ENCODE measurements around the gene GNAS-AS1. TPM values are rescaled to one million over a fixed set of nuclear protein-coding genes. Genes with fewer than 3 reads are reported as not detected.

Gene GNAS-AS1
- total RNA-seq, 4 donors from 2014 or later = 0.19 TPM; not detected in 3

DNA sequence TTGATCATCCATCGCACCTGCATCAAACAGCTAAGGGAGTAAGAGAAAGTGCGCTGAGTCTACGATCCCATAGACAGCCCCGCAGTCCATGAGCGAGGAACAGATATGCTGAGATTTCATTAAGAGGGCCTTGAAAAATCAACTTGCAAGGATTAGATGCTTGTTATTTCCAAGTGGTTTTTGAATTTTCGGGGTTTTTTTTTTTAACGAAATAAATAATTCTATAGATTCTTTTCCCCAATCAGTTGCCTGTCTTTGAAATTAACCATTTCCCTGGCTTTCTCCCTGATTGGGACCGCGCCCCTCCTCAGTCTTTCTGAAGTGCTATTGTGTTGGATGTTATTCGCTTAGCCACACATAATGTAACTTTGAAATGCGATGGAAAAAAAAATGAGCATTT, 48.6 kb downstream of the GNAS-AS1 start:
- no peaks in the 10 kb centered on the region for H3K4me1 ChIP-seq
- H3K36me3 ChIP-seq = no peaks in the 10 kb centered on the region
- no peaks in the 10 kb centered on the region for H3K9me3 ChIP-seq
- H3K27me3 ChIP-seq = peaks cover 39% of the 10 kb centered on the region
- no peak overlapping the region for H3K4me3 ChIP-seq
- ATAC-seq = no peak
- TF ChIP-seq POLR2A (IDR thresholded peaks at IDR 0.05) (no peak), EP300 (IDR thresholded peaks at IDR 0.05) (no peak), POLR2AphosphoS5 (IDR thresholded peaks at IDR 0.05) (no peak)
- TF ChIP-seq, protein P1, sequence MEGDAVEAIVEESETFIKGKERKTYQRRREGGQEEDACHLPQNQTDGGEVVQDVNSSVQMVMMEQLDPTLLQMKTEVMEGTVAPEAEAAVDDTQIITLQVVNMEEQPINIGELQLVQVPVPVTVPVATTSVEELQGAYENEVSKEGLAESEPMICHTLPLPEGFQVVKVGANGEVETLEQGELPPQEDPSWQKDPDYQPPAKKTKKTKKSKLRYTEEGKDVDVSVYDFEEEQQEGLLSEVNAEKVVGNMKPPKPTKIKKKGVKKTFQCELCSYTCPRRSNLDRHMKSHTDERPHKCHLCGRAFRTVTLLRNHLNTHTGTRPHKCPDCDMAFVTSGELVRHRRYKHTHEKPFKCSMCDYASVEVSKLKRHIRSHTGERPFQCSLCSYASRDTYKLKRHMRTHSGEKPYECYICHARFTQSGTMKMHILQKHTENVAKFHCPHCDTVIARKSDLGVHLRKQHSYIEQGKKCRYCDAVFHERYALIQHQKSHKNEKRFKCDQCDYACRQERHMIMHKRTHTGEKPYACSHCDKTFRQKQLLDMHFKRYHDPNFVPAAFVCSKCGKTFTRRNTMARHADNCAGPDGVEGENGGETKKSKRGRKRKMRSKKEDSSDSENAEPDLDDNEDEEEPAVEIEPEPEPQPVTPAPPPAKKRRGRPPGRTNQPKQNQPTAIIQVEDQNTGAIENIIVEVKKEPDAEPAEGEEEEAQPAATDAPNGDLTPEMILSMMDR (IDR thresholded peaks at IDR 0.05) = no peak
- no peak overlapping the region for H3K27ac ChIP-seq
- WGBS, 2 donors (ENCODE audit: low coverage in 1 of 2) = 84 to 88% methylated on average over 10 to 11 of the region's 11 CpGs

DNA sequence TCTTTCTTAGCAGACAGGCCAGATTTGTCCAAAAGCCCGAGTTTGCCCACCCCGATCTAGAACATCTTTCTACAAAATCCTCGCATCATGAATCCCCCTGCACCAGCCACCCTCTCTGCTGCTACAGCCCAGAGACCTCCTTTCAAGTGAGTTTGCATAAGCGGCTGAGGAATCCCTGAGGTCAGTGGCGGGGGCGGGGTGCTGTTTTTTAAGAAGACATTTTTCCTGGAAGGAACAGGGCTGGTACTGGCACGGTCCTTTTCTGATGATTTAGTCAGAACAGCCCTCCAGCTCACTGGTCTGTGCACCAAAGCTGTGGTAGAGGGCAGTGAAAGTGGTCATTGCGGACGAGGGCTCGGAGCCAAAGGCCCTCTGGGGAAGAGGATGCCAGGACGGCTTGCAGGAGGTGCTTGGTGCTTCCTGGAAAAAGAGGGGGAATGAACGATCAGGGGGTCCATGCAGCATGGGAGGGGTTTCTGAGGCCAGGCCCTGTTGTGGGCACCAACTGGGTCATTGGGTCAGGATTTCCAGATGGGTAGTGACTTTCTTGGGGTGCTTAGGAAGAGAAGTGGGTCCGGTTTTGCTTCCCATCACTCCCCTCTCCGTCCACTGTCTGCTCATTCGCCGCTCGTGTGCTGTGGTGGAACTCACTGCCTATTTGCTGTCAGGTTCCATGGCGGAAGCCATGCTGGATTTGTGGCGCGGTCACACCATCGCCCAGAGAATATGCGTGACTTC, 50.4 kb downstream of the GNAS-AS1 start:
- Histone ChIP-seq H3K27ac (no peak overlapping the region), H3K36me3 (no peaks in the 10 kb centered on the region), H3K4me1 (no peaks in the 10 kb centered on the region), H3K9me3 (no peaks in the 10 kb centered on the region), H3K4me3 (no peak overlapping the region), H3K27me3 (peaks cover 49% of the 10 kb centered on the region)
- TF ChIP-seq EP300 (IDR thresholded peaks at IDR 0.05) = no peak
- no peak for TF ChIP-seq POLR2AphosphoS5 (IDR thresholded peaks at IDR 0.05)
- TF ChIP-seq POLR2A (IDR thresholded peaks at IDR 0.05) = no peak
- TF ChIP-seq, protein P1 (IDR thresholded peaks at IDR 0.05) = no peak
- ATAC-seq = no peak
- WGBS, 2 donors (ENCODE audit: low coverage in 1 of 2) = 64 to 65% methylated on average over 5 to 10 of the region's 22 CpGs

DNA sequence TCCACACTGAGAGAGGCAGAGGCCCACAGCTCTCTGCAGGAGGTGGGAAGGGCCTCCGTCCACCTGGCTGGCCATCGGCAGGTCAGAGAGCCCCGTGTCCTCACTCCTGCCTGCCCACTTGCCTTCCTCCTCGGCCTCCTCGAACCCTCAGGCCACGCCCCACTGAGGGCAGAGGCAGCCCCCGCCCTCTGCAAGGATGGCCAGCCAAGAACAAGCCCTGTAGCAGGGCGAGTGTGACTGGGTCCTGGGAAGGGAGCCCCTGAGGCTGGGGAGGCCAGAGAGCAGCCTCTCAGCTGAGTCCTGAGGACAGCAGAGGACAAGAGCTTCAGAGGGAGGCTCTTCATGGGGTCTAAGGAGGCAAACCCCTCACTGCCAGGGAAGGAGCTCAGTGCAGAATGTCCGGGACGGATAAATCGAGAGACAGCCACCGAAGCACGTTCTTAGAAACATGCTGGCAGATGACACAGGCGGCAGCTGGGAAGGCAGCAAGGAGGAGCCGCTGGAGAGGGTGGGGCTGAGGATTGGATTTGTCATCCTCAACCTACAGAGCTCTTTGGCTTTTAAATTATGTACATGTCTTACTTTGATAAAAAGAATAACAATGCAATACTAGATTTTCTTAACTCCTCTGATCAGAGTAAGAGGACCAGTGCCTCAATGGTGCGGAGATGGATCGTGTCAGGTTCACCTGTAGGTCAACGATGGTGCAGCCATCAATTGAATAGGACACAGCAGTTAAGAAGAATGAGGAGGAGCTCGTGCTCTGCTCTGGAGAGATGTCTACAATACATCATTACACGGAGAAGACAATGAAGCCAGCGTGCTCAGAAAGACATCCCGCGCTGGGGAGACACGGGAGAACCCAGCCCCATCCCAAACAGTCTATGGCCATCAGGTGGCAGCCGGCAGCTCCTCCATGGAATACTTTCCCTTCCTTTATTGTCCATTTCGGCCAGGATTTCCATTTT, 53.0 kb downstream of the GNAS-AS1 start:
- Histone ChIP-seq H3K4me1 (no peaks in the 10 kb centered on the region), H3K36me3 (no peaks in the 10 kb centered on the region), H3K27ac (no peak overlapping the region), H3K27me3 (peaks cover 43% of the 10 kb centered on the region), H3K9me3 (no peaks in the 10 kb centered on the region), H3K4me3 (no peak overlapping the region)
- no peak for TF ChIP-seq POLR2AphosphoS5 (IDR thresholded peaks at IDR 0.05)
- TF ChIP-seq, protein P1 (IDR thresholded peaks at IDR 0.05) = no peak
- 80 to 87% methylated on average over 7 to 17 of the region's 26 CpGs for WGBS, 2 donors (ENCODE audit: low coverage in 1 of 2)
- no peak for ATAC-seq

GRCh38 chr20:58795923-58796245, 54.8 kb downstream of the GNAS-AS1 start:
- H3K27me3 ChIP-seq = peaks cover 47% of the 10 kb centered on the region

More at GRCh38 chr20:58795923-58796245, 54.8 kb downstream of the GNAS-AS1 start:
- no peaks in the 10 kb centered on the region for H3K9me3 ChIP-seq
- no peak for ATAC-seq
- H3K4me3 ChIP-seq = no peak overlapping the region
- no peak overlapping the region for H3K27ac ChIP-seq
- TF ChIP-seq POLR2AphosphoS5 (IDR thresholded peaks at IDR 0.05) (no peak), POLR2A (IDR thresholded peaks at IDR 0.05) (no peak), EP300 (IDR thresholded peaks at IDR 0.05) (no peak)
- TF ChIP-seq, protein P1 (IDR thresholded peaks at IDR 0.05) = no peak
- H3K36me3 ChIP-seq = no peaks in the 10 kb centered on the region
- WGBS, 2 donors (ENCODE audit: low coverage in 1 of 2) = 62 to 90% methylated on average over 3 to 4 of the region's 6 CpGs
- H3K4me1 ChIP-seq = no peaks in the 10 kb centered on the region
